Activated T-helper 1 cell treated with anti-CD3 and anti-CD28 coated beads, Interleukin-12 subunit alpha, Interleukin-12 subunit beta, Interleukin-2, Interleukin-4 antibody, amounts not matched to agents 30 ng/mL and 10 ng/mL and 1 ng/mL, durations not matched to agents 14 hours and 24 hours and 36 hours (primary cell): ENCODE results near the gene SEMA4D. TPM values are rescaled to one million over a fixed set of nuclear protein-coding genes. Genes with fewer than 3 reads are reported as not detected.

Experiments used
- DNase-seq: peaks from one replicate; pipeline ENCODE4 v3.0.0; 2021; ENCODE audit warnings: low spot score
- H3K27ac Mint-ChIP-seq: one replicate; pipeline ENCODE4 v1.8.0; 2021; ENCODE audit warnings: mild to moderate bottlenecking, mixed read lengths
- H3K27me3 Mint-ChIP-seq: one replicate; pipeline ENCODE4 v1.8.0; 2022; ENCODE audit warnings: mild to moderate bottlenecking, moderate library complexity, mixed read lengths; ENCODE audit not compliant: insufficient read depth
- H3K36me3 Mint-ChIP-seq: one replicate; pipeline ENCODE4 v1.8.0; 2021; ENCODE audit warnings: low read depth, mixed read lengths
- H3K4me1 Mint-ChIP-seq: one replicate; pipeline ENCODE4 v1.8.0; 2021; ENCODE audit warnings: low read depth, mixed read lengths
- H3K4me3 Mint-ChIP-seq: one replicate; pipeline ENCODE4 v1.8.0; 2021; ENCODE audit warnings: mild to moderate bottlenecking, moderate library complexity, mixed read lengths
- H3K9me3 Mint-ChIP-seq: one replicate; pipeline ENCODE4 v1.8.0; 2021; ENCODE audit warnings: mixed read lengths
- intact Hi-C: fragments of 100-400 bp; cut with micrococcal nuclease; formaldehyde crosslinking; loops from one replicate; pipeline ENCODE4 v1.15.1; 2024
- total RNA-seq: library from RNA; stranded (reverse); gene quantifications from 2 replicates; pipeline ENCODE4 v1.2.3, GENCODE V29; 2022

Gene SEMA4D
- total RNA-seq, 1 donor from 2014 or later = 388 TPM

DNA sequence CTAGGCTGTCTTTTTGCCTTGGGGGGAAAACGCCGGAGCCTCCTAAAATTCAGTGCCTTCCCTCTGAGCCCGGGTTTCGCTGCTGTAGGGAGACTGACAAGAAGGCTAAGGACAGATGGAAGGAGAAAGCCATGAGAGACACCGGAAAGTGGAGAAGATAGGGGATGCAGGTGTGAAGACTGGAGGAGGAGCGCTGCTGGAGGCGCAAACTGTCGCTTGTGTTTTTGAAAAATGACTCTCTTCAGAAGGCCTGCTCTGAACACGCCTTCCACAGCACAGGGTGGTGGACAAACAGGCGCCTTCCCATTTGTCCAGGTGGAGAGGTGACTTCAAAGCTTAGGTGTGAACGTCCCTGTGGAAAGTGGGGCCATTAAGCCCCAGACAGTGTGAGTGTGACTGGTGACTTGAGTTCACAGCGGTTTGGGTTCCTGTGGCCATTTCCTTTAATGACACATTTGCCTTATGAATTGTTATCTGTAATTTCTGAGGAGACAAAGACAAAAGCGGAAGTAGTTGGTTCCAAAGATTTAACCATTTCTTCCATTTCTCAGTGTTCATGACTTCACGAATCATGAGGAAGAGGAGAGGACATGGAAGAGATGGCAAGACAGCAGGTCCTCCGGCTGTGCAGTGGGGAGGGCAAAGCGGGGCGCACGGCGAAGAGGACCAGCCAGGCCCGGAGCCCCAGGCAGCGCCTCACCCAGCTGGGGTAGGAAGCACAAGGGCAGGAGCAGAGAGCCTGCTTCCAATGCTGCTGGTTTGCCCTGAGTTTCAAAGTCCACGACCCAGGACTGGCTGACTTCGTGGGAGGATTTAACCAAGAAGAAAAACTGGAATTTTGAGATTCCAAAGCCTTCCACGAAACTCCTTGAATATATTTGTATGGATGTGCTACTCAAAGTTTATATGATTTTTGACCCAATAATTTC is 27.8 kb upstream of the SEMA4D start:
- H3K36me3 Mint-ChIP-seq = peaks cover 7% of the 10 kb centered on the region
- H3K9me3 Mint-ChIP-seq = peaks cover 14% of the 10 kb centered on the region
- no peak overlapping the region for H3K4me3 Mint-ChIP-seq
- peak overlapping the region; percentile 52 for H3K27ac Mint-ChIP-seq
- DNase-seq = no peak
- H3K27me3 Mint-ChIP-seq = no peaks in the 10 kb centered on the region
- peaks cover 91% of the 10 kb centered on the region for H3K4me1 Mint-ChIP-seq
- intact Hi-C loops = no loop called here

GRCh38 chr9:89524963-89525362 is 27.1 kb upstream of the SEMA4D start:
- H3K36me3 Mint-ChIP-seq = peaks cover 7% of the 10 kb centered on the region
- no peak overlapping the region for H3K4me3 Mint-ChIP-seq
- DNase-seq = no peak
- H3K4me1 Mint-ChIP-seq = peaks cover 91% of the 10 kb centered on the region
- intact Hi-C loops = no loop called here
- peak overlapping the region; percentile 99 for H3K27ac Mint-ChIP-seq
- peaks cover 14% of the 10 kb centered on the region for H3K9me3 Mint-ChIP-seq
- no peaks in the 10 kb centered on the region for H3K27me3 Mint-ChIP-seq

DNA sequence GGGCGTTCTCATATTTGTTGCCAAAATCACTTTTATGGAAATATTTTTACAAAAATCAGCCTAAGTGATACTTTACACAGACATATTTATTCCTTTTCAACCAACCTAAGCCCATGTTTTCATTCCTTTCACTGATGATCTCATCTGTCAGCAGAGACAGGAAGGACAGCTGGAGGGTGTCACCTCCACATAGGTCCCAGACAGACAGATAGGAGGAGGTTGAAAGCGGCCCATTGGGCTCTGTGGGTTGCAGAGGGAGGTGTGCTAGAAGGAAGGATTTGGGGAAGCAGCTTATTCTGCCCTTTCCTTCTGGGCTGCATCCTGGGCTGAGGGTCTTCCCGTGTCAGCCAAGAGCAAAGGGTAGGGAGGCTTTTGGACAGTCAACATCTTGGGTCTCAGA is 26.0 kb upstream of the SEMA4D start:
- H3K27ac Mint-ChIP-seq = peak overlapping the region; percentile 99
- H3K27me3 Mint-ChIP-seq = no peaks in the 10 kb centered on the region
- peak overlapping the region; percentile 44 for H3K4me3 Mint-ChIP-seq
- peaks cover 7% of the 10 kb centered on the region for H3K36me3 Mint-ChIP-seq
- intact Hi-C loops = loop anchor here (2.0 kb wide), 1 partner anchor 59 kb away; no protein-coding TSS in a partner anchor
- peaks cover 91% of the 10 kb centered on the region for H3K4me1 Mint-ChIP-seq
- peak; percentile 44 for DNase-seq
- peaks cover 14% of the 10 kb centered on the region for H3K9me3 Mint-ChIP-seq

DNA sequence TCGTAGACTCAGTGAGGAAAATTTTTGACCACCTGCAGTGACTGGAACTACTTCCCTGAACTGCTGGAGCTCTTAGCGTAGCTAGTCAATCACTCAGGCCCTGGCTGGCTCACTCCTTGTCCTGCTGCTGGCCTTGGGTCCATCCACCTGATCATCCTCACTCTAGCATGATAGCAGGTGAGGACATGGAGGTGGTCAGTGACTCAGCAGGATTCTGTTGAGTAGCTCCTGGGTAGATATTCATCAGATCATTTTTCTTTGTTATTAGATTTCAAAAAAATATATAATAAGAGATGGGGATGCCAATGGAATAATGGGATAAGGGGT is 25.0 kb upstream of the SEMA4D start:
- DNase-seq = no peak
- Mint-ChIP-seq H3K27me3 (no peaks in the 10 kb centered on the region), H3K4me3 (peak overlapping the region; percentile 81), H3K36me3 (peaks cover 2% of the 10 kb centered on the region), H3K27ac (peak overlapping the region; percentile 99), H3K9me3 (peaks cover 9% of the 10 kb centered on the region), H3K4me1 (peaks cover 91% of the 10 kb centered on the region)
- intact Hi-C loops = loop anchor here (1.0 to 2.0 kb wide), 7 partner anchors 9 to 113 kb away; no protein-coding TSS in a partner anchor

DNA sequence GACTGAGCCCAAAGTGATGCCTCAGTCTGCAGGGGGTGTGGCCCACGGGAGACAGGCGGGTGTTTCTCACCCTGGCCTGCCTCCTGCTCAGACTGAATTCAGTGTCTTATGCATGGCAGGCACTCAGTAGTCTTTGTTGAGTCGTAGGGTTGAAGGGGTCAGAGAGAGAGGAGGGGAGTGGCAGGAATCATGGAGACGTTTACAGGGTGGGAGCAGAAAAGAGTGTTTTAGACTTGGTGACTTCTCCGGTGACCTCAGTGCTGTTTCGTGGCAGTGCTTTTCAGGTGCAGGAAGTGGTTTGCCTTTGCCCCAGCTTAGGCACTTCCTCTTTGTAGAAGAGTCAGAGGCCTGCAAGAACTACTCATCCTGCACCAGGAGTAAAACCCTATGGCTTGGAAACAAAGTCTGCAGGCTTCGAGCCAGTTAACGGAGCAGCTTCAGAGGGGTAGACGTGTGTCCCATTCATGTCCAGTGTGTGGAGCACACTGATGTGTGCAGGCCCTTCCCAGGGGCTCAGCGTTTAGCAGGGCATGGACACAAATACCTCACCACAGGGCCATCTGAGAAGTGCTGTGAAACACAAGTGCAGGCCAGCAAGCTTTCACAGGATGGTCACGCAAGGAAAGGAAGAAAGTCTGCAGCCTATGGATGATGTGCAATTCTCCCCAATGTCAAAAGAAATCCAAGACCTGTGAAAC is 24.5 kb upstream of the SEMA4D start:
- H3K27me3 Mint-ChIP-seq = no peaks in the 10 kb centered on the region
- H3K9me3 Mint-ChIP-seq = peaks cover 4% of the 10 kb centered on the region
- intact Hi-C loops = loop anchor here (1.0 to 2.0 kb wide), 7 partner anchors 10 to 112 kb away; no protein-coding TSS in a partner anchor
- H3K4me3 Mint-ChIP-seq = peak overlapping the region; percentile 81
- H3K4me1 Mint-ChIP-seq = peaks cover 91% of the 10 kb centered on the region
- H3K36me3 Mint-ChIP-seq = peaks cover 2% of the 10 kb centered on the region
- peak overlapping the region; percentile 99 for H3K27ac Mint-ChIP-seq
- DNase-seq = peak; percentile 77

- H3K27me3 Mint-ChIP-seq = no peaks in the 10 kb centered on the region
Observed at GRCh38 chr9:89519366-89519805, 21.5 kb upstream of the SEMA4D start.

DNA sequence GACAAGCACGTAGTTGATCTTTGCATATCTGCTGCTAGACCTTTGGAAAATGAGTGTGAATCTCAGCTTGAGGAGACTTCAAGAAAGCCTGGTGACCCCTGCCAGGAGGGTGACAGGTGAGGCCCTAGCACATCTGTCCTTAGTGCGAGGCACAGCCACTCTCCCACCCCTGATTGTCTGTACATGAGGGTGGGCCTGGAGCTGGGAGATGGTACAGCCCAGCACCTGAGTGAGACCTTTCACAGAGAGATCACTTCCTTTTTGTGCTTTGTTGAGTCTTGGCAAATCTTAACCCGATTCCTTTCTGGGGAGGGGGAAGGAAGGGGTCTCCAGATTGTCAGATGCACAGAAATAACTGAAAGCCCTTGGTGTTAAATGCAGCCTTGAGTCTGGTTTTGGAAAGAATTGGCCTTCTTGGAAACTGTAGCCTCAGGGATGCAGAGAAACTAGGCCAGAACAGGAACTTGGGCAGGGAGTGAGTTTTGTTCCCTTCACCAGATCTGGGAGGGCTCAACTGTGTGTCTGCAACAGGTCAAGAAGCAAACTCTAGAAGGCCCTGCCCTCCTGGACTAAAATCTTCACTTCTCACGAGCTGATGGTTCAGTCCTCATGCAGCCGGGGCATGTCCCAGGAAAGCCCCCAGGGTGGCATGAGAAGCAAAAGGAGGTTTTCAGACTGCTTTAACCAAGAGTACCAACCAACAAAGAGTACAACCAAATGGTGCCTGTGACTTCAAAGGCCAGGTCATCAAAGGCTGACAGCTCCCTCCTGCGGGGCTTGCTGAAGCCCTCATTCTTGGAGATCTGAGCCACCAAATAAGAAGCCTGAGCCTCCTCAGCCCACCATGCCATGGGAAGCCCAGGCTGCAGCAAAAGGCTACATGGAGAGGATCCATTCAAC is 20.8 kb upstream of the SEMA4D start:
- intact Hi-C loops = no loop called here
- Mint-ChIP-seq H3K4me3 (no peak overlapping the region), H3K27ac (peak overlapping the region; percentile 58), H3K27me3 (no peaks in the 10 kb centered on the region), H3K4me1 (peaks cover 60% of the 10 kb centered on the region), H3K36me3 (no peaks in the 10 kb centered on the region), H3K9me3 (no peaks in the 10 kb centered on the region)
- DNase-seq = no peak

More at GRCh38 chr9:89519366-89519805, 21.5 kb upstream of the SEMA4D start:
- intact Hi-C loops = no loop called here
- Mint-ChIP-seq H3K36me3 (no peaks in the 10 kb centered on the region), H3K4me3 (peak overlapping the region; percentile 4), H3K9me3 (no peaks in the 10 kb centered on the region), H3K27ac (peak overlapping the region; percentile 83), H3K4me1 (peaks cover 67% of the 10 kb centered on the region)
- DNase-seq = no peak

- no peaks in the 10 kb centered on the region for H3K9me3 Mint-ChIP-seq
- no peak overlapping the region for H3K4me3 Mint-ChIP-seq
- H3K27me3 Mint-ChIP-seq = no peaks in the 10 kb centered on the region
- H3K36me3 Mint-ChIP-seq = no peaks in the 10 kb centered on the region
- H3K27ac Mint-ChIP-seq = no peak overlapping the region
- H3K4me1 Mint-ChIP-seq = peaks cover 49% of the 10 kb centered on the region
- intact Hi-C loops = no loop called here
- DNase-seq = no peak
Observed at GRCh38 chr9:89515416-89515815, 17.5 kb upstream of the SEMA4D start.

DNA sequence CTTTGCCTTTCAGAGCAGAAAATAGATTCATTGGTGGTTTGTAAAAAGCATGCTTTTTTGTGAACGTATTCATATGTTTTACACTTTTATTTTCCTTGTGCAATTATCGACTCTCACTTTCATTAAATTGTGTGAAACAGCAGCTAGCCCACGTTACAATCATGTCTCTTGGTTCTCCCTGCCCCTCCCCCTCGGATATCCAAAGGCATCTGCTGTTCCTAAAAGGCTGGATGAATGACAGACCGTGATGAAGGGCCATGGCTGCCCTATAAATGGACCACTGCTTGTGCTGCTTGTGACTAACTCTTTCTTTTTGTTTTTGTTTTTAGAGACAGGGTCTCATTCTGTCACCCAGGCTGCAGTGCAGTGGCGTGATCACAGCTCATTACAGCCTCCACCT is 17.0 kb upstream of the SEMA4D start:
- Mint-ChIP-seq H3K36me3 (no peaks in the 10 kb centered on the region), H3K27me3 (no peaks in the 10 kb centered on the region), H3K27ac (no peak overlapping the region), H3K9me3 (no peaks in the 10 kb centered on the region), H3K4me1 (peaks cover 48% of the 10 kb centered on the region), H3K4me3 (no peak overlapping the region)
- no peak for DNase-seq
- intact Hi-C loops = no loop called here

DNA sequence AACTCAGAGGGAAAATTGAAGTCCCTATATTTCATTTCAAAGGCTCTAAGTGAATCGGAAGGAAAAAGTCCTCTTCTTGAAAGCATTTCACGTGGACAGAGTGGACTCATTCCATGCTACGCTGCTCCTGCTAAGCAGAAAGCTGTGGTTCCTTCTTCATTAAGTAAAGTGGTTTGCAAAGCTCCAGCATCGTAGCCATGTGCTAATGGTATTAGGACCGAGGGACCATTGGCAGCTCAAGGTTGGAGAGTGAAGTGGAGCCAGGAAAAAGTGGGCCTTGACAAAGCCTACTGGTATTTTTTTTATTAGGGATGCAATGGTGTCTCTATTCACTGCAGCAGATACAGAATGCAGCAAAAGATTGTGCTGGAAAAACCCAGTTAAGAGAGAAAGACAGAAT is 16.4 kb upstream of the SEMA4D start:
- no peak for DNase-seq
- Mint-ChIP-seq H3K4me3 (no peak overlapping the region), H3K27me3 (no peaks in the 10 kb centered on the region), H3K36me3 (no peaks in the 10 kb centered on the region), H3K4me1 (peaks cover 47% of the 10 kb centered on the region), H3K27ac (no peak overlapping the region), H3K9me3 (no peaks in the 10 kb centered on the region)
- intact Hi-C loops = no loop called here

DNA sequence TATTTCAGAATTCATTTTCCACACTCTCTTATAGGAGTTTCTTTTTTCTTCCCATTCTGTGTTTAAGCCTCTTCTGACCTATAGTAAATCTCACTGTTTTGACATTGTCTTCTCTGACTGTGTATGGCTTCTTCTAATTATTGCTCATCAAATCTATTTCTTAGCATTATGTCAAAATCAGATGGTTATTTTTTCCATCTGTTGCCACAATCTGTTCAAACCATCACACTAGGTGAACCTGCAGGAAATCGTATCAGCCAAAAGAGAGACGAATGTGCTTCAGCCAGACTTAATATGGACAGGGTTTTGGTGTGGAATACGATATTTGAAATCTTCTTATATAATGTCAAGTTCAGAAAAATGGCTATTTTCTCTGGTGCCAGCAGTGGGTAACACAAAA is 15.9 kb upstream of the SEMA4D start:
- Mint-ChIP-seq H3K4me1 (peaks cover 47% of the 10 kb centered on the region), H3K4me3 (no peak overlapping the region), H3K27me3 (no peaks in the 10 kb centered on the region), H3K36me3 (no peaks in the 10 kb centered on the region), H3K27ac (no peak overlapping the region), H3K9me3 (no peaks in the 10 kb centered on the region)
- intact Hi-C loops = no loop called here
- DNase-seq = no peak

- DNase-seq = no peak
- peaks cover 46% of the 10 kb centered on the region for H3K4me1 Mint-ChIP-seq
- H3K9me3 Mint-ChIP-seq = no peaks in the 10 kb centered on the region
- no peaks in the 10 kb centered on the region for H3K27me3 Mint-ChIP-seq
- no peak overlapping the region for H3K4me3 Mint-ChIP-seq
- H3K27ac Mint-ChIP-seq = no peak overlapping the region
- no peaks in the 10 kb centered on the region for H3K36me3 Mint-ChIP-seq
- intact Hi-C loops = no loop called here
Observed at GRCh38 chr9:89512382-89512781, 14.5 kb upstream of the SEMA4D start.
